ENCODE results near the gene BPHL.
"Not testable (repeated sequence)": the region's sequence is repeated elsewhere in the genome, so short reads cannot be mapped to it uniquely, and the experiment has no call there.

Gene BPHL

DNA sequence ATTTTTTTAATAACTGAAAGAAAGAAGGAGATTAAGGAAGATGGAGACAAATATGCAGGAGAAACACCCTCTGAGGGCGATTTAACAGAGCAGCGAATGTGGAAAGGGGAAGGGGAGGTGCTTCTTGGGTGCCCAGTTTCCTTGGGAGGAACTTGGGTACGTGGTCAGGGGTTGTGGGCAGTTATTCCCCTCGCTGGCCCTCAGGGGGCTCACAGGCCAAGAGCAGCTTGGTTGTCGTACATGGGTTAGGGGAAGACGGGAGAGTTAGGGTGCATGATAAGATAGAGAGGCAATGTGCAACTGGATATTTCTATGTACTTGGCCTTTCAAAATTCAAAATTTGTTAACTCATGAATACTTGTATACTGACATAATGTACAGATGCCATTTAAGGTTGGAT lies 45.9 kb downstream of the BPHL start:
- Histone ChIP-seq H3K27me3 (ENCODE audit: insufficient read depth, low read depth) (no peaks in the 10 kb centered on the region), H3K4me3 (IDR thresholded peaks at IDR 0.05; ENCODE audit: insufficient read depth, low read depth, low read length) (no peak overlapping the region), H3K79me2 (ENCODE audit: insufficient read depth, low read depth) (no peaks in the 10 kb centered on the region), H3K4me2 (no peak overlapping the region), H3K36me3 (ENCODE audit: insufficient read depth) (no peaks in the 10 kb centered on the region), H4K20me1 (ENCODE audit: insufficient read depth) (no peaks in the 10 kb centered on the region), H3K4me1 (ENCODE audit: low read depth, poor library complexity, severe bottlenecking) (peaks cover 7% of the 10 kb centered on the region), H3K9ac (no peak overlapping the region), H3K27ac (no peak overlapping the region), H2AFZ (ENCODE audit: low read depth) (no peak overlapping the region)
- TF ChIP-seq, protein P1, sequence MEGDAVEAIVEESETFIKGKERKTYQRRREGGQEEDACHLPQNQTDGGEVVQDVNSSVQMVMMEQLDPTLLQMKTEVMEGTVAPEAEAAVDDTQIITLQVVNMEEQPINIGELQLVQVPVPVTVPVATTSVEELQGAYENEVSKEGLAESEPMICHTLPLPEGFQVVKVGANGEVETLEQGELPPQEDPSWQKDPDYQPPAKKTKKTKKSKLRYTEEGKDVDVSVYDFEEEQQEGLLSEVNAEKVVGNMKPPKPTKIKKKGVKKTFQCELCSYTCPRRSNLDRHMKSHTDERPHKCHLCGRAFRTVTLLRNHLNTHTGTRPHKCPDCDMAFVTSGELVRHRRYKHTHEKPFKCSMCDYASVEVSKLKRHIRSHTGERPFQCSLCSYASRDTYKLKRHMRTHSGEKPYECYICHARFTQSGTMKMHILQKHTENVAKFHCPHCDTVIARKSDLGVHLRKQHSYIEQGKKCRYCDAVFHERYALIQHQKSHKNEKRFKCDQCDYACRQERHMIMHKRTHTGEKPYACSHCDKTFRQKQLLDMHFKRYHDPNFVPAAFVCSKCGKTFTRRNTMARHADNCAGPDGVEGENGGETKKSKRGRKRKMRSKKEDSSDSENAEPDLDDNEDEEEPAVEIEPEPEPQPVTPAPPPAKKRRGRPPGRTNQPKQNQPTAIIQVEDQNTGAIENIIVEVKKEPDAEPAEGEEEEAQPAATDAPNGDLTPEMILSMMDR (conservative IDR thresholded peaks at IDR 0.05; ENCODE audit: low read depth, low read length) = no peak

DNA sequence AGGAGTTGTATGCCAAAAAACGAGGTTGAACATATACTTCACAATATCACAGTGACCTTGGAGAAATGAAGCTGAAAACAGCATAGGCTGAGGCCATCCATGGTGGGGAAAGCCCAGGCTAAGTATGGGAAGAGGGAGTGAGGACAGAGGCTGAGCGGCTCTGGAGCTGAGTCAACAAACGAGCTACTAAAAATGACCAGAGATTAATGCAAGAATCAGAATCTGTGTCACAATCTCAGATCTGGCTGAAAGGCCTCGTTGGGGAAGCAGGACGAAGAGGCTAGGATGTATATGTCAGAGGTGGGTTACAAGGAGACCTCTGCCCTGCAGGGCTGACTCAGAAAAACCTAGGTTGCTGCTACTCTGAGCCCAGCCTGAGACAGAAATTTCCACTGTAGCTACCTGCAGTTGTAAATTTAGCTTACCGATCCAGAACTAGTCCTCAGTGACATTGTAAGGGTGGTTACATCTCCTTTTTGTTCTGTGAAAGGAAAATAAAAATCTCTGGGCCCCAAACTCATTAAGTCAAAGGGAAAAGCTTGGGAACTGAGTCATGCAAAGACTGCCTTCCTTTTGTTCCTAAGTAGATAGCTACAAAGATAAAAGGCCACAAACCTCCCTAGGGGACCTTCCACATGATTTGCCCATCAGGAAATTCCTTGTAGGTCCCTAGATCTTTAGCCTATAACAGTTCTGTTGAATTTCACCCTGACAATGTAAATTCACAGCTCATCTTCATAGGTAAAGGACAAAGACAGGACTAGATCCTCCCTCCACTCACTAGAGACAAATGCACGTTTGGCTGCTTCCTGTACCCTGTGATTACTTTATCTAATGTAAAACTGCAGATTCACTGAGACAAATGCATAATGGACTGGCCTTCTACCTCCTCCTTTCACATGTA lies 47.4 kb downstream of the BPHL start:
- Histone ChIP-seq H3K4me3 (IDR thresholded peaks at IDR 0.05; ENCODE audit: insufficient read depth, low read depth, low read length) (no peak overlapping the region), H2AFZ (ENCODE audit: low read depth) (no peak overlapping the region), H3K36me3 (ENCODE audit: insufficient read depth) (no peaks in the 10 kb centered on the region), H3K79me2 (ENCODE audit: insufficient read depth, low read depth) (no peaks in the 10 kb centered on the region), H4K20me1 (ENCODE audit: insufficient read depth) (no peaks in the 10 kb centered on the region), H3K27ac (no peak overlapping the region), H3K4me1 (ENCODE audit: low read depth, poor library complexity, severe bottlenecking) (peaks cover 7% of the 10 kb centered on the region), H3K9ac (no peak overlapping the region), H3K4me2 (no peak overlapping the region), H3K27me3 (ENCODE audit: insufficient read depth, low read depth) (no peaks in the 10 kb centered on the region)
- TF ChIP-seq, protein P1 (conservative IDR thresholded peaks at IDR 0.05; ENCODE audit: low read depth, low read length) = no peak

DNA sequence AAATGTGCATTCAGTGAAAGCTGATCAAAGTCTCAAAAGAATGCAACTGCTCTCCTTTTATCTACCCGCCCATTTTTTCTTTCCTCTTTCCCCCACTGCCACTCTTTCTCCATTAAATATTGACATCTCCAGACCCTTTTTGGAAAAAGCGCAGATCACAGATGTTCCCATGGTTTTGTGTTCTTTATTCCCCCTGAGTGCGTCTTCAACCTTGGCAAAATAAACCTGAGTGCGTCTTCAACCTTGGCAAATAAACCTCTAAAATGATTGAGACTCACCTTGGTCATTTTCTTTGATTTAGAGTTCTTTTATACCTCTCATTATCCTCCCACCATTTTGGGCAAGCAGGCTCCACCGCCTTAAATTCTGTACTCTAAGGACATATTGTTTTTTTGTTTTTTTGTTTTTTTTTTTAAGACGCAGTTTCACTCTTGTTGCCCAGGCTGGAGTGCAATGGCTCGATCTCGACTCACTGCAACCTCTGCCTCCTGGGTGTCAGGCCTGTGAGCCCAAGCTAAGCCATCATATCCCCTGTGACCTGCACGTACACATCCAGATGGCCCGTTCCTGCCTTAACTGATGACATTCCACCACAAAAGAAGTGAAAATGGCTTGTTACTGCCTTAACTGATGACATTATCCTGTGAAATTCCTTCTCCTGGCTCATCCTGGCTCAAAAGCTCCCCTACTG lies 48.2 kb downstream of the BPHL start:
- H3K4me3 ChIP-seq (IDR thresholded peaks at IDR 0.05; ENCODE audit: insufficient read depth, low read depth, low read length); H3K4me1 ChIP-seq (ENCODE audit: low read depth, poor library complexity, severe bottlenecking); H3K27me3 ChIP-seq (ENCODE audit: insufficient read depth, low read depth); H4K20me1 ChIP-seq (ENCODE audit: insufficient read depth); H3K36me3 ChIP-seq (ENCODE audit: insufficient read depth); H3K27ac ChIP-seq; H3K9ac ChIP-seq; H2AFZ ChIP-seq (ENCODE audit: low read depth); H3K4me2 ChIP-seq; H3K79me2 ChIP-seq (ENCODE audit: insufficient read depth, low read depth): not testable (repeated sequence)

DNA sequence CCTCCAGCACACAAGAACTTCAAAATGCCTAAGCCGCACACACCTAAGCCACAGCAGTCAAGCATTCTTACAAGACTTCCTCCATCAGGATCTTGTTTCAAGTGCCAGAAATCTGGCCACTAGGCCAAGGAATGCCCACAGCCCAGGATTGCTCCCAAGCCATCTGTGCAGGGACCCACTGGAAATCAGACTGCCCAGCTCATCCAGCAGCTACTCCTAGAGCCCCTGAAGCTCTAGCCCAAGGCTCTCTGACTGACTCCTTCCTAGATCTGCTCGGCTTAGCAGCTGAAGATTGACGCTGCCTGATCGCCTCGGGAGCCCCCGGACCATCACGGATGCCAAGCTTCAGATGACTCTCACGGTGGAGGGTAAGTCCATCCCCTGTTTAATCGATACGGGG lies 49.5 kb downstream of the BPHL start:
- not testable (repeated sequence) for H3K27me3 ChIP-seq (ENCODE audit: insufficient read depth, low read depth); H3K27ac ChIP-seq

DNA sequence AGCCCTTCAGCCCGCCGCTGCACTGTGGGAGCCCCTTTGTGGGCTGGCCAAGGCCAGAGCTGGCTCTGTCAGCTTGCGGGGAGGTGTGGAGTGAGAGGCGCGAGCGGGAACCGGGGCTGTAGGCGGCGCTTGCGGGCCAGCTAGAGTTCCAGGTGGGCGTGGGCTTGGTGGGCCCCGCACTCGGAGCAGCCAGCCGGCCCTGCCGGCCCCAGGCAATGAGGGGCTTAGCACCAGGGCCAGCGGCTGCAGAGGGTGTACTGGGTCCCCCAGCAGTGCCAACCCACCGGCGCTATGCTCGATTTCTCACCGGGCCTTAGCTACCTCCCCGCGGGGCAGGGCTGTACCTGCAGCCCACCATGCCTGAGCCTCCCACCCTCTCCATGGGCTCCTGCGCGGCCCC lies 52.2 kb downstream of the BPHL start:
- not testable (repeated sequence) for H3K36me3 ChIP-seq (ENCODE audit: insufficient read depth); H3K9ac ChIP-seq; H3K4me1 ChIP-seq (ENCODE audit: low read depth, poor library complexity, severe bottlenecking)

More for the DNA sequence above, 49.5 kb downstream of the BPHL start:
- not testable (repeated sequence) for H3K79me2 ChIP-seq (ENCODE audit: insufficient read depth, low read depth); H3K4me3 ChIP-seq (IDR thresholded peaks at IDR 0.05; ENCODE audit: insufficient read depth, low read depth, low read length); H3K36me3 ChIP-seq (ENCODE audit: insufficient read depth); H3K4me2 ChIP-seq; H3K4me1 ChIP-seq (ENCODE audit: low read depth, poor library complexity, severe bottlenecking); H3K9ac ChIP-seq; H2AFZ ChIP-seq (ENCODE audit: low read depth); H4K20me1 ChIP-seq (ENCODE audit: insufficient read depth)

DNA sequence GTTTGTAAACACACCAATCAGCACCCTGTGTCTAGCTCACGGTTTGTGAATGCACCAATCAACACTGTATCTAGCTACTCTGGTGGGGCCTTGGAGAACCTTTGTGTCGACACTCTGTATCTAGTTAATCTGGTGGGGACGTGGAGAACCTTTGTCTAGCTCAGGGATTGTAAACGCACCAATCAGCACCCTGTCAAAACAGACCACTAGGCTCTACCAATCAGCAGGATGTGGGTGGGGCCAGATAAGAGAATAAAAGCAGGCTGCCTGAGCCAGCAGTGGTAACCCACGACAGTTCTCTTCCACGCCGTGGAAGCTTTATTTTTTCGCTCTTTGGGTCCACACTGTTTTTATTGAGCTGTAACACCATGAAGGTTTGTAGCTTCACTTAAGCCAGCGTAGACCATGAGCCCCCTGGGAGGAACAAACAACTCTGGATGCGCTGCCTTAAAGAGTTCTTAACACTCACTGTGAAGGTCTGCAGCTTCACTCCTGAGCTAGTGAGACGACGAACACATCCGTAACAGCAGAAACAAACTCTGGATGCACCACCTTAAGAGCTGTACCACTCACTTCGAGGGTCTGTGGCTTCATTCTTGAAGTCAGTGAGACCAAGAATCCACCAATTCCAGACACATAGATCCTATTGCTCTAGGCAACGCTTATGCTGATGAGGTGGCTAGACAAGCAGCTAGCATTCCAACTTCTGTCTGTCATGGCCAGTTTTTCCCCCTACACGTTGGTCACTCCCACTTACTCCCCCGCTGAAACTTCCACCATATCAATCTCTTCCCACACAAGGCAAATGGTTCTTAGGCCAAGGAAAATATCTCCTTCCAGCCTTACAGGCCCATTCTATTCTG lies 53.0 kb downstream of the BPHL start:
- not testable (repeated sequence) for H3K27ac ChIP-seq; H3K4me1 ChIP-seq (ENCODE audit: low read depth, poor library complexity, severe bottlenecking); H3K4me2 ChIP-seq; H4K20me1 ChIP-seq (ENCODE audit: insufficient read depth); H3K79me2 ChIP-seq (ENCODE audit: insufficient read depth, low read depth); H2AFZ ChIP-seq (ENCODE audit: low read depth); H3K9ac ChIP-seq; H3K27me3 ChIP-seq (ENCODE audit: insufficient read depth, low read depth); H3K36me3 ChIP-seq (ENCODE audit: insufficient read depth); H3K4me3 ChIP-seq (IDR thresholded peaks at IDR 0.05; ENCODE audit: insufficient read depth, low read depth, low read length)

More for the DNA sequence above, 52.2 kb downstream of the BPHL start:
- H3K4me2 ChIP-seq; H3K27ac ChIP-seq; H3K27me3 ChIP-seq (ENCODE audit: insufficient read depth, low read depth); H2AFZ ChIP-seq (ENCODE audit: low read depth); H4K20me1 ChIP-seq (ENCODE audit: insufficient read depth); H3K4me3 ChIP-seq (IDR thresholded peaks at IDR 0.05; ENCODE audit: insufficient read depth, low read depth, low read length); H3K79me2 ChIP-seq (ENCODE audit: insufficient read depth, low read depth): not testable (repeated sequence)

- H3K4me3 ChIP-seq (IDR thresholded peaks at IDR 0.05; ENCODE audit: insufficient read depth, low read depth, low read length); H4K20me1 ChIP-seq (ENCODE audit: insufficient read depth); H3K36me3 ChIP-seq (ENCODE audit: insufficient read depth); H3K27ac ChIP-seq; H3K4me1 ChIP-seq (ENCODE audit: low read depth, poor library complexity, severe bottlenecking); H2AFZ ChIP-seq (ENCODE audit: low read depth); H3K79me2 ChIP-seq (ENCODE audit: insufficient read depth, low read depth); H3K9ac ChIP-seq; H3K27me3 ChIP-seq (ENCODE audit: insufficient read depth, low read depth); H3K4me2 ChIP-seq: not testable (repeated sequence)
These were observed 54.3 kb downstream of the BPHL start for GRCh38 chr6:3172789-3173188.

DNA sequence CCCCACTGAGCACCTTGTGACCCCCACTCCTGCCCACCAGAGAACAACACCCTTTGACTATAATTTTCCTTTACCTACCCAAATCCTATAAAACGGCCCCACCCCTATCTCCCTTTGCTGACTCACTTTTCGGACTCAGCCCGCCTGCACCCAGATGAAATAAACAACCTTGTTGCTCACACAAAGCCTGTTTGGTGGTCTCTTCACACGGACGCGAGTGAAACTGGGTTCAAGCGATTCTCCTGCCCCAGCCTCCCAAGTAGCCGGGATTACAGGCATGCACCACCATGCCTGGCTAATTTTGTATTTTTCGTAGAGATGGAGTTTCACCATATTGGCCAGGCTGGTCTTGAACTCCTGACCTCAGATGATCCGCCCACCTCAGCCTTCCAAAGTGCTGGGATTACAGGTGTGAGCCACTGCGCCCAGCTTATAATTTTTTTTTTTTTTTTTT lies 55.2 kb downstream of the BPHL start:
- H3K36me3 ChIP-seq (ENCODE audit: insufficient read depth); H3K27me3 ChIP-seq (ENCODE audit: insufficient read depth, low read depth); H4K20me1 ChIP-seq (ENCODE audit: insufficient read depth); H3K4me2 ChIP-seq; H2AFZ ChIP-seq (ENCODE audit: low read depth); H3K79me2 ChIP-seq (ENCODE audit: insufficient read depth, low read depth); H3K4me3 ChIP-seq (IDR thresholded peaks at IDR 0.05; ENCODE audit: insufficient read depth, low read depth, low read length); H3K4me1 ChIP-seq (ENCODE audit: low read depth, poor library complexity, severe bottlenecking); H3K27ac ChIP-seq; H3K9ac ChIP-seq: not testable (repeated sequence)
